ENCODE results near the gene MPPED2.

Gene MPPED2

GRCh38 chr11:30414806-30415205, 171.3 kb downstream of the MPPED2 start:
- DNase-seq (no peak), ATAC-seq (no peak)

GRCh38 chr11:30414244-30414643, 171.9 kb downstream of the MPPED2 start:
- DNase-seq: no peak
- no peak for ATAC-seq

- no peak for DNase-seq
Measured at GRCh38 chr11:30412509-30412908, 173.6 kb downstream of the MPPED2 start.

GRCh38 chr11:30411383-30411782, 174.8 kb downstream of the MPPED2 start:
- ATAC-seq: no peak
- DNase-seq: no peak

More at GRCh38 chr11:30412509-30412908, 173.6 kb downstream of the MPPED2 start:
- ATAC-seq: no peak

GRCh38 chr11:30406978-30407762, 179.0 kb downstream of the MPPED2 start:
- DNase-seq: no peak
- no peak for ATAC-seq

GRCh38 chr11:30405385-30405784, 180.8 kb downstream of the MPPED2 start:
- no peak for ATAC-seq
- DNase-seq: no peak

- DNase-seq (no peak), ATAC-seq (no peak)
Measured at GRCh38 chr11:30404136-30404535, 182.0 kb downstream of the MPPED2 start.

GRCh38 chr11:30395751-30396150, 190.4 kb downstream of the MPPED2 start:
- no peak for DNase-seq
- ATAC-seq: no peak

- DNase-seq: no peak
- no peak for ATAC-seq
Measured at GRCh38 chr11:30393012-30393411, 193.1 kb downstream of the MPPED2 start.

GRCh38 chr11:30392221-30392784, 193.8 kb downstream of the MPPED2 start:
- ATAC-seq: no peak
- DNase-seq: no peak

GRCh38 chr11:30388957-30389356, 197.2 kb downstream of the MPPED2 start:
- ATAC-seq: no peak
- no peak for DNase-seq

GRCh38 chr11:30387891-30388861, 198.0 kb downstream of the MPPED2 start:
- ATAC-seq (no peak), DNase-seq (no peak)

- ATAC-seq (no peak), DNase-seq (no peak)
Measured at GRCh38 chr11:30381879-30382278, 204.3 kb downstream of the MPPED2 start.

GRCh38 chr11:30380846-30381245, 205.3 kb downstream of the MPPED2 start:
- no peak for DNase-seq
- no peak for ATAC-seq

GRCh38 chr11:30377347-30377746, 208.8 kb downstream of the MPPED2 start:
- no peak for ATAC-seq
- DNase-seq: no peak

- ATAC-seq (no peak), DNase-seq (no peak)
Measured at GRCh38 chr11:30370164-30370563, 216.0 kb downstream of the MPPED2 start.

GRCh38 chr11:30368394-30368793, 217.8 kb downstream of the MPPED2 start:
- DNase-seq (no peak), ATAC-seq (no peak)

- ATAC-seq: no peak
Measured at GRCh38 chr11:30365793-30366517, 220.2 kb downstream of the MPPED2 start.

GRCh38 chr11:30364837-30365482, 221.2 kb downstream of the MPPED2 start:
- ATAC-seq (no peak), DNase-seq (no peak)

More at GRCh38 chr11:30365793-30366517, 220.2 kb downstream of the MPPED2 start:
- DNase-seq: no peak

GRCh38 chr11:30364139-30364836, 221.9 kb downstream of the MPPED2 start:
- ATAC-seq (no peak), DNase-seq (no peak)

- DNase-seq: no peak
- ATAC-seq: no peak
Measured at GRCh38 chr11:30360741-30361140, 225.4 kb downstream of the MPPED2 start.
